HG03159 (cell line): Measurements from ENCODE around the gene CFAP77.

Experiments used
- ATAC-seq: cut with Tn5 transposase; IDR thresholded peaks from one replicate; pipeline ENCODE4 v1.9.1; 2021; ENCODE audit warnings: mild to moderate bottlenecking, moderate library complexity; ENCODE audit not compliant: unreplicated experiment

Gene CFAP77

DNA sequence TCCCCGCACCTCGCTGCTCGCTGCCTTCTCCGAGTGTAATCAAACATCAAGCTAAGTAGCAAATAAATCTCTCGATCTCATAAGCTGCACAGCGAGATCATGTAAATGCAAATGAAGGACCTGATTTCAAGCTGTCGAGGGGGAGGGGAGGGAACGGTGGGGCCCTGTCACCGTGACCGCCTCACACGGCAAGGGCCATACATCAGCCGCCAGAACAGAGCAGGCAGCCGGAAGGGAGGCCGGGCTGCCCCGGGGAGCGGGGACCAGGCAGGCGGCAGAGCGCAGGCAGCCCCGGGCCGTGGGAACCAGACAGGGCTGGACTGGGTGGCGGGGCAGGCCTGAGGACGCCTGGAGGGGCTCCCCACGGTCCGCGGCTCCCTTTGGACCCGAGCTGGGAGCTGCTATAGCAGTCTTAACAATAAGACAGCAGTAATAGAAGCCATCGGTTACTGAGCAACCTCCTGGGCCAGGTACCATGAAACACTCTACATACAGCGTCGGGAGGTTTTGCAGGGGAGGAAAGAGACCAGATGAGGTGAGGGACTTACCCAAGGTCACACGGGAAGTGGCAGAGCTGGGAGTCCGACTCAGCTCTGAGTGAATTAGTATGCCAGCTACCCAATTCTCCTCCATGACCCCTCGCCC, 76.8 kb downstream of the CFAP77 start:
- no peak for ATAC-seq

DNA sequence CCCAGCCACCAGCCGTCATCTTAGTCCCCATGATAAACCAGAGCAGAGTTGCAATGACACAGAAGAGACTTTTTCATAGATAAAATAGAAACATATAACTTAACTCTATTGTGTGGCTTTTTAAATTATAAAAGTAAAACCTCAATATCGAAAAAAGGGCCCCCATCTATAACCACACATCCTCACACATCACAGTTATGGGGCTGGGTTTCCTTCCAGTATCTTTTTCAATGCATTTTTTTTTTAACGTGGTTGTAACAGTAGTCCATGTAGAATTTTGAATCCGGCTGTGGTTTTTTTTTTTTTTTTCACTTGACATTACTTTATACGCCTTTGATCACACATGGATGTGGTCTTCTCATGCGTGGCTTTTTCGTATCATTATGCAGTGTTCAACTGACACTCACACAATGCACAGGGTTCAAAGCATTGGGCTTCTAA, 77.4 kb downstream of the CFAP77 start:
- no peak for ATAC-seq

DNA sequence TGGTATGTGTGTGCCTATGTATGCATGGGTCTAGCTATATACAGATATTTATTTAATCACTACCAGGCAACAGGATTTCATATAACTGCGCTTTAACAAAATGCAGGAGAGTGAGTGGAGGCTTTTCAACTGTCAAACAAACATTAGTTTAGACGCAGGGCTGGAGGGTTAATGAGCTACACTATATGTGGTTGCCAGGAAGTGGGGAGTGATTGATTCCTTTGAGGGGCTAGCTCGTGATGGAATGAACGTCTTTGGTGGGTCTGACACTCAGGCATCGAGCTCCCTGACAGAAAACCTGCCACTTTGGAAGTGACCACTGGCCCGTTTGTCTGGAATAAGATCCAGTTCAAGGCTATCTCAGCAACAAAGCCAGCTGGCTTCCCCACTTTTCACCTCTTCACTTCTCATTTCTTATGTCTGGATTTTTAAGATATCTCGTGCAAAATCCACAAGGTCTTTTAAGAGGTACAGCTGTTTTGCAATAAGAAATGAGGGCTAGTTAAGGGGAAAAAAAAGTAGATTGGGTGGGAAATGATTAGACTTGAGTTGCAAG, 78.0 kb downstream of the CFAP77 start:
- no peak for ATAC-seq

DNA sequence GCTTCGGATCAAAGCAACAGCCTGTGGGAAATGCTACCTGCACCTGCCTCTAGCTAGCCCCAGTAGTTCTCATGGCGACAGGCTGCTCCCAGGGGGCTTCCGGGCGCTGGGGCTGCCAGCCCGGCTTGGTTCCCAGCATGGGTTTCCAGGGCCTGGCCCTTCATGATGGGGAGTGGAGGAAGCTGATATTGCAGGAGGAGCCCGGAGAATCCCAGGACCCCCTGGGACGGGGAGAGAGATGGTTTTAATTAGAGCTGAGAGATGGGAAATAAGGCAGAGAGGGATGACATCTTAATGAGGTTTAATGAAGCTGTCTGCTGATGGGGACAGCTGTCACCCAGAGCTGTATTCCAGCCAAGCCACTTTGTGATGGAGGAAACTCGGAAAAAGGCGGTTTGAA, 78.6 kb downstream of the CFAP77 start:
- ATAC-seq: no peak

DNA sequence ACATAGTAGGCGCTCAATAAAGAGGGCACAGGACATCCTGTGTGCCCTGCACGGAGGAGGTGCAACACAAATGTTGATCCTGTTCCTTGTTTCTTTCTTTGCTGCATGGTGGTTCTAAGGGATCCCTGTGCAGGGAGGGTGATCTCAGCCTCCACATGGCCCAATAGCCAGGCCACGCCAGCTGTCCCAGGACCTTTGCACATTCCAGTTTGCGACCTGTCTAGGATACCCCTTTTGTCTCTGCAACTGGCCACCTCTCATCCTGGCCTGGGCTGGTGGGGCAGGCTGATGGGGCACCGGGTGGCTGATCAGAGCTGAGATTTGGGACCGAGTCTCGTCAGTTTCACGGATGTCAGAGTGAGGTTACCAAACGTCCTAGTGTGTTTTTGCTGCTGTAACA, 79.5 kb downstream of the CFAP77 start:
- no peak for ATAC-seq

DNA sequence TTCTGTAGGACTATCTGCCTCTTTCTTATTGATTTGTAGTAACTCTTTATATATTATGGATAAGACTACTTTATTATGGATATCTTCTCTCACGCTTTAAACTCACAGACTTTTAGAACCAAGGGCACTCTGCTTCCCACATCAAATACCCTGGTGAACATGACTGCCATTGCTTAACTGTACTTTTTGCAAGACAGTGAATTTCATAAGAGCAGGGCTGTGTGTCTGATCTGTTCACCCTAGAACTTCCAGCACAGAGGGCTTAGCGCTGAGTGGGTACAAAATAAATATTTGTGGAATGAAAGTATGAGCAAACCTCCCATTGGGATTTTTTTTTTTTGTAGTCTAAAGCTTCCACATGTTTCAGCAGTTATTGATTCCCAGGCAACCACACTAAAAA, 84.8 kb downstream of the CFAP77 start:
- no peak for ATAC-seq

DNA sequence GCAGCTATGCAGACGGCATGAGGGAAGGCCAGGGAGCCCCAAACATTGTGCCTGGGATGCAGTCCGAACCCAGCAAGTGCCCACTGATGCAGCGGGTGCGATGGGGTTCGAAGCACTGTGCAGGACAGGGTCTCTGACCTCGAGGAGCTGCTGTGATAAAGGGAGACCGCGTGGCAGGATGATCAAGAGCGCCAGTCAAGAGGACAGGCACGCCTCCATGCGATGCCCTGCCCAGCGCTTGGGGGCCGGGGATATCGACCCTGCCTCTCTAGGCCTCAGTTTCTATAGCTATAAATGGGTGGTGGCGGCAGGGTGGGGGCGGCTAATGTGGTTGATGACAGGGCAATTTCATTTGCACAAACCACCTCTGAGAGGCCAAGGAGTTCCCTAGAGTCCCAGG, 87.7 kb downstream of the CFAP77 start:
- ATAC-seq: no peak

DNA sequence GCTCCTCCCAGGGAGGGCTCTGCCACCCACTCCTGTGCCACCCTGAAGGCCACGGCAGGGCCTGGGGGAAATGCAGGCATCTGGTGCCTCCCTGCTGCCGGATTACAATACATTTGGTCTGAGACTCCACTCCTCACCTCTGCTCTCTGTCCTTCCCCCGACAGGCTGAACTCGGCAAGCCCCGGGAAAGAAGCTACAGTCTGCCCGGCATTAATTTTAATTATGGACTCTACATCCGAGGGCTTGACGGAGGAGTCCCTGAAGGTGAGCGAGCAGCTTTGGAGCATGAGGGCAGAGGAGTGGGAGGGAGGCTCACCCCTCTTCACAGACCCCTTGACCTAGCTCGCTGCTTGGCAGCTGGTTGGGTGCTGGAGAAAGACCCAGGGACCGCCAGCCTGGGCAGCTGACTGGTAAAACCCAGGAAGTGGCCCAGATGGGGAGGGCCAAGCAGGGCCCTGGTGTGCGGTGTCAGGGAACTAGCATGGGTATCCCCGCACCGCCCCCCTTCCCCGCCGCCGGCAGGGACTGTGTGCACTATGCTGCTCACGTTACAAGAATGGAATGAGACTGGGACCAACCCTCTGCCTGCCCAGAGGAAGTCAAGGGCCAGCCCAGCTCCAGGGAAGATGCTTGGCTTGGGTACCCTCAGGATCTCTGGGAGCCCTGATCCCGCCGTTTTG, 88.7 kb downstream of the CFAP77 start:
- ATAC-seq: no peak

DNA sequence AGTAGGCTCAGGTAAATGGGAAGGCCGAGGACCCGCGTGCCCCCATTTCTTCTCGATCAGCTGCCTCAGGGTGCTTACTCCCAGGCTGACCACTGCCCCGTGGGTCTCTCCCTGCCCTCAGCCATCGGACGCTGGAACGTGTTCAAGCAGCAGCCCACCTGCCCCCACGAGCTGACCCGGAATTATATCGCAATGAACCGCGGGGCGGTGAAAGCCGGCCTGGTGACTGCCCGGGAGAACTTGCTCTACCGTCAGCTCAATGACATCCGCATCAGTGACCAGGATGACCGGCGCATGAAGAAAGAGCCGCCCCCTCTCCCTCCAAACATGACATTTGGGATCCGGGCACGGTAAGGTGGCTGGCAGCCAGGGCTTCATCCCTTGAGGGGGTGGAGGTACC, 89.2 kb downstream of the CFAP77 start:
- no peak for ATAC-seq

DNA sequence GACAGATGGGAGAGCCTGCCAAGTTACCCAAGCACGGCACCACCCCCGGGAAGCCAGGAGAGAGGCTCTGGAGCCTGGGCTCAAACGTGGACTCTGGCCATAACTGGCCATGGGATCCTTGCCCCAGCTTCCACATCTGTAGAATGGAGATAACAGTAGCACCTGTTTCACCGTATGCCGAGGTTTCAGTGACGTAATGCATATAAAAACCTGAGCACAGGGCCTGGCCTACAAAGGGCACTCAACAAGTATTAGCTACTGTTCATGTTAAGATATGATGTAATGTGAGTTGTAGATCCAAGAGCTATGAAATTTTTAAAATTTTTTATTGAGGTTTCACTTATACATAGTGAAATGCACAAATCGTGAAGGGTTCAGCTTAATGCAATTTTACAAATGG, 90.2 kb downstream of the CFAP77 start:
- no peak for ATAC-seq

DNA sequence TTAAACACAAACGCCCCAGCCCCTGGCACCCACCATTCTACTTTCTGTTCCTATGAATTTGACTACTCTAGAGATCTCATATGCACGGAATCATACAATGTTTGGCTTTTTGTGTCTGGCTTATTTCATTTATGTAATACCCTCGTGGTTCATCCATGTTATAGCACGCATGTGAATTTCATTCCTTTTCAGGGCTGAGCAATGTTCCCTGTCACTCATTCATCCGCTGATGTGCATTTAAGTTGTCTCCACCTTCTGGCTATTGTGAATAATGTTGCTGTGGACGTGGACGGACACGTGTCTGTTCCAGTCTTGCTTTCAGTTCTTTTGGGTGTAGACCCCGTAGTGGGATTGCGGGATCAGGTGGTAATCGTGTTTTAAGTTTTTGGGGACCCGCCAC, 92.5 kb downstream of the CFAP77 start:
- ATAC-seq: no peak

DNA sequence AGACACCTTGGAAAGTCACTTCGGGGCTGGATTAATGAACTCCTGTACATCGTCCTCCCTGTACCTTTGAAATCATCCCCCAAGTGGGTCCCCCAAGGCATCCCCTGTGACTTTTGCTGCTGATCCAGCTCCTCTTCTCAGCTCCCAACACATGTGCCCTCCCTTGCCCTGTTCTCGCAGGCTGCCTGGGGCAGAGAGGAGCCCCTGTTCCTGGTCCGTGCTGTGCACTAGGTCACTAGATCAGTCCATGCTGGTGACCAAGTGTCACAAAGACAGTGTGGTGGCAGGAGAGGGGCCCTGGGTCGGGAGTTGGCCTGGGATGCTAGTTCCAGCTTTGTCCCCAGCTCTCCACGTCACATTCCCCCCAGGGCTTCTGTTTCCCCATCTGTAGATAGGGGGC, 93.1 kb downstream of the CFAP77 start:
- ATAC-seq: no peak

DNA sequence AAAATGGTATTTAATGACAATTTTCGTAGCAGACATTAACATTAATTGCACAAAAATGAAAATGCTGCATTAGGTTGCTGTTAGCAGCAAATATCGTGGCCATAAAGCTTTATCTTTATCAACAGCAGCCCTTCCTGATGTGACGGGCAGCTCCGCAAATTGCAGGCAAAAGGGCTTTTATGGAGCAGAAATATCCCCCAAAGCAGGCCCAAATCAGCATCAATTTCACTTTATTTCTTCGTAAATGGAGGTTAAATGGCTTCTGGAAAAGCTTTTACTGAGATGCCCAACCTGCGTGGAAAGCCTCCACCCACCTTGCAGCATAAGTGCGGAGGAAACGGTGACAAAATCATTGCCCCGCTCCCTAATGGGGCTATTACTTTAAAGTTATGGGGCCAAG, 94.5 kb downstream of the CFAP77 start:
- ATAC-seq: no peak

DNA sequence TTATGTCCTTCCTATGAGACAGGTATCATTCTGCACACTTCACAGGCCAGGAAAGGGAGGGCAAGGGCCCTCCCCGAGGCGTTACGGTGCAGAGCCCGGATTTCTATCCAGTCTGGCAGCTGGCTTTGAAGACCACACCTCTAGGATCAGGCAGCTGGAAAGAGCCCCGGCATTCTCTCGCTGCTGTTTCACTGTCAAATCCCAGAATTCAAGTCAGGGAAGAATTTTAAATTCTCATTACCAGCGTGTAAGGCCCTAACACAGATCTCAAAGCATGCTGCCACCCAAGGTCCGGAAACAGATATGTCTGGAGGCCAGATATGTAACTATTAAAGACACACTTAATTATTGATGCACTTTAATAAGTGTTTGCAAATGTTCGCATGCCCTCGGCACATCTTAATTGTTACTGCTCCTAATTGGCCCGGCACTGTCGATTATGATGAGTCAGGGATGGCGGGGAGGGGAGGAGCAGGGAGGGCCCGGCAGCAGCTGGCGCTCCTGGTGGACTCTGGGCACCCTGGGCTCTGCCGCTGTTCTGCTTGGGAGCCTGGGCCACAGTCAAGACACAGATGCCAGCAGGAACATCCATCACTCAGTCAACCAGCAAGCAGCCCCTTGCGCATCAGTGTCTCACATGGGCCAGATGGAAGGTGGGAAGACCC, 96.1 kb downstream of the CFAP77 start:
- no peak for ATAC-seq

DNA sequence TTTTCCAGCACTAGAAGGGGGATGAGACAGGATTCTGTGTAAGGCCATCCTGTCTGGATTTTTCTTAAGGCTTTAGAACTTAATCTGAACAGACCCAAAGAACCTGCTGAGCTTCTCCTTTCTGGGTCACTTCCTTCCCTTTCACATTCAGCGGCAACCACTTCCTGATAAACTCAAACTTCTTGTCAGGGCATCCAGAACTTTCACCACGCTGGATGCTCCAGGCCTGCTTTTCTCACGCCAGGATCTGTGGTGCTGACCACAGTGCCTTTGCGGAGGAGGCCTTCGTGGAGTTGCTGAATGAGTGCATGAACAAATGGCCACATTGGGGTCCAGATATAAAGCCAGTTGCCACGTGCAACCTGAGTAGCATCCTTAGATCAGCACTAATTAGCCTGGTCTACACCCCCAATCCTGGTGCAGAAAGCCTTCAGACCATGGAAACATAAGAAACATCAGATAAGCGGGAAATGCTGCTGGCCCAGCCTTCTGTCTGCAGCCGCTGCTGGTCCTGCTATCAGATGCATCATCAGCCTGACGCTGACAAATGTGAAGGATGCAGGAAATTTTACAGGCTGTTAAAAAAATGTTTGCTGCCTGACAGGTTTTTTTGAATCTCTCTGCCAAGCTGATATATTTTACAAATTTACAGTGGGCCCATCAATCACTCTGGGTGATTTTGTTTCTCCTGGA, 97.1 kb downstream of the CFAP77 start:
- no peak for ATAC-seq

DNA sequence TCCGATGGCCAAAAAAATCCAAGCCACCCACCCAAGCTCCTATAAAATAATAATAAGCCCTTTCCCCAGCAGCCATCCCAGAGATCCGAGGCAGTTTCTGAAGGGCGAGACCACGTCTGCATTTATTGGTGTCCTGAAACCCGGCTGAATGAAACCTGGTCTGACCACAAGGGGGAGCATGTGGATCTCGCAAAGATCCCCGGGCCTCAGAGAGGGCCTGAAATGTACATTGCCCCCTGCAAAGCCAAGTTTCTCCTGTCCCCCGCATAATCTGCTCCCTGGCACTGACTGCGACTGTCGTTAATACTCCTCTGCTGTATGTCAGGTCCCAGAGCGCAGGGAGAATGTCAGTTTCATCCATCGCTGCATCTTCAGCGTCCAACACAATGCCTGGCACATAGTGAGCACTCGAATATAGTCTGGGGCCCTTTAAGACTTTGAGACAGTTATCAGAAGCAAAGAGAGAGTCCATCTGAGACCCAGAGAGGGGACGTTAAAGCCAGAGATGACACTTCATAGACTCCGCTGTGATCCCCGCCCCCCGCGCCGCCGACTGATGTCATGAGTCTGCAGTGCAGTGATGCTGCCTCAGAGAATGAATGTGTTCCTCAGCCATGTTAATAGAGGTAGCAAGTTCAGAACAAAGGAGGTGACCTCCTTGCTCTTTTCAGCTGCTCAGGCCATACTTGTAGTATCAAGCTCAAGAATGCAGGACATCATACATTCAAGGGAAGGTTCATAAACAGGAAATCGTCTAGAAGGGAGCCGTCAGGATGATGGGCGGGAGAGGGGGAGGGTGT, 97.9 kb downstream of the CFAP77 start:
- ATAC-seq: no peak

DNA sequence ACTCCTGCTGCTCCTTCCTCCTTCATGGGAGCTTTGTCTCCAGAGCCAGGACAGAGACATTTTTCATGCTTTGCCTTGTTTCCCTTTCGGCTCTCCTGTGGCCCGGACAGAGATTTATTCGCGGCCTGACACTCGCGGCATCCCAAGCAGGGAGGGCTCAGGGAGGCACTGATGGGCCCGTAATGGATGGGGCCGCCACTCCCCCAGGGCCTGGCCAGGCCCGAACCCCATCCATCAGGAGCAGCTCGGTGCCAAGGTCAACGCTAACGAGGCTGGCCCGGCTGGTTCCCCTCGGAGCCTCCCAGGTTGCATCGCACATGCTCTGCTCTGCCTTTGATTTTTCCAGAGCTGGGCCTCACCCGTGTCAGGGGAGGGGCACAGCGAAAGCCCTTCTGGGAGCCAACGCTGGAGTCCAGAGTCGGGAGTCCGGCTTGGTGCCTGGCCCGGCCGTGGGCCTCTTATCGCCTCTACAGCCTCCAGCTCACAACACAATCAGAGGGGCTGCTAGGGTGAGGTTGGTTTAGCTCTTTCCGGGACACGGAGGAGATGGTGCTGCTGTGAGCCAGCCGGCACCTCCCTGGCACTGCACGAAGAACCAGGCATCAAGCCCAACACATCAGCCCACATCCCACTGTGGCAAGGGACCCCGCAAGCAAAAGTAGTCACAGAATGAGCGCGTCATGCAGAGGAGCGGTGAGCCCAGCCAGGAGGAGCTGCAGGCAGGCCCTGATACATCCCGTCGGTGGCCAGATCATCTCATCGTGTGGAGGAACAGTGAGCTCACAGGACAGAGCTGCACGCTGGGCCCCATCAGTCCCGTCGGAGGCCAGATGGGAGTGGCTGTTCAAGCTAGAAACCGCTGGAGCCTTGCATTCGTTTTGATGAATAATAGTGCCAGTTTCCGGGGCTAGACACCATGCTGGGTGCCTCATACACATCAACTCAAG, 100.2 kb downstream of the CFAP77 start:
- ATAC-seq: no peak

DNA sequence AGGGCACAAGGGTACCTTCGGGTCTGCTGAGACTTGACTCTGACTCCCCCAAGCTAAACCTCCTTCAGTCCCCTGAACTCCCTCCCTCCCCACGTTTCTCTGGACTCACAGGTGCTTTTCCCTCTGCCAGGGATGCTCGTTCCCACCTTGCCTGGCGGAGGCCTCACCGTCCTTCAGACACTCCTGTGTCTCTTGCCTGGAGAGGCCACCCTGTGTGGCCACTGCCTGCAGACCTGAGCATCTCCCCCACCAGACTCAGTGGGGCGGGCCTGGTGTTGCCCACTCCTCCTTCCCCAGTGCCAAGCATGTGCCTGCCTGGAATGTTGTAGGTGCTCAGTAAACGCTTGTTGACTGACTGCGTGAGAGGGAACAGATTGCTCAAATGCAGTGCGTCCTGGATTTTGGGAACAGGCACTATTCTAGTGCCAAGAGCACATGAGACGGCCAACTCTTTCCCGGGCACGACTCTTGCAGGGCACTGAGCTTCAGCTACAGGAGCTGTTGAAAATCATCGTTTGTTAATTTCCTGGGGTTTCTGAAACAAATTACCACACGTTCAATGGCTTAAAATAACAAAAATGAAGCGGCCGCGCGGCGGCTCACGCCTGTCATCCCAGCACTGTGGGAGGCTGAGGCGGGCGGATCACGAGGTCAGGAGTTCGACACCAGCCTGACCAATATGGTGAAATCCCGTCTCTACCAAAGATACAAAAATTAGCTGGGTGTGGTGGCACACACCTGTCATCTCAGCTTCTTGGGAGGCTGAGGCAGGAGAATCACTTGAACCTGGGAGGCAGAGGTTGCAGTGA, 101.4 kb downstream of the CFAP77 start:
- no peak for ATAC-seq

DNA sequence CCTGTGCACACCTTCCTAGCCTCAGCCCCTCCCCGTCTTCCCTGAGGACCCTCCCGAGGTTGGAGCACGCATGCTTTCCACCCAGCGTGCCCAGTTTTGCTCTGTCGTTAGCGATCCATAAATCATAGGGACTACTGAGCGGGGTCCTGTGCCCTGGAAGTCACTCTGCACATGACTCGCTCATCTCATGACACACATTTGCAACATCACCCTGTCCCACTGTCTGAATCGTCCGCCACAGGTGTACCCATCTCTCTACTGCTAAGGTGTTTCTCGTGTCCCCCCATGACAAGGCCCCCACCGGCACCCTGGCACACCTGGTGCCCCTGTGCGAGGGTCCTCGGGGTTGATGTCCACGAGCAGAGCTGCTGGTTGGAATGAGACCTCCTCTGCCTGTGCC, 103.4 kb downstream of the CFAP77 start:
- ATAC-seq: no peak
